Liver (tissue), 9 donors: ENCODE data around the gene KAZN. TPM values are rescaled to one million over a fixed set of nuclear protein-coding genes. Genes with fewer than 3 reads are reported as not detected.

Source experiments
- DNase-seq: peaks from one replicate; pipeline ENCODE4 v3.0.0-alpha.2; 2017; ENCODE audit warnings: low spot score
- H3K27ac ChIP-seq, 2 donors: one replicate each; pipeline ENCODE4 v1.7.0; 2013; ENCODE audit warnings: inconsistent platforms in 2 of 2, low read length in 2 of 2, control low read depth in 1 of 2, low read depth in 1 of 2, mild to moderate bottlenecking in 1 of 2
- H3K27me3 ChIP-seq, 4 donors: one replicate each; pipeline versions ENCODE4 v1.6.1 to v1.7.0; 2013; ENCODE audit warnings: low read length in 3 of 4, inconsistent platforms in 1 of 4, mild to moderate bottlenecking in 1 of 4, moderate library complexity in 1 of 4; ENCODE audit not compliant: control insufficient read depth in 4 of 4, insufficient read depth in 4 of 4
- H3K36me3 ChIP-seq, 4 donors: one replicate each; pipeline versions ENCODE4 v1.6.1 to v1.7.0; 2013; ENCODE audit warnings: low read length in 3 of 4, mild to moderate bottlenecking in 3 of 4, low read depth in 1 of 4, moderate library complexity in 1 of 4; ENCODE audit not compliant: control insufficient read depth in 4 of 4, insufficient read depth in 3 of 4
- H3K4me1 ChIP-seq, 4 donors: one replicate each; pipeline versions ENCODE4 v1.6.1 to v1.7.0; 2013; ENCODE audit warnings: low read length in 3 of 4, mild to moderate bottlenecking in 3 of 4, moderate library complexity in 1 of 4; ENCODE audit not compliant: control insufficient read depth in 4 of 4, insufficient read depth in 4 of 4
- H3K4me3 ChIP-seq, 3 donors: one replicate each; pipeline versions ENCODE4 v1.6.1 to v1.7.0; 2013; ENCODE audit warnings: low read length in 3 of 3, control low read depth in 1 of 3, low read depth in 1 of 3, mild to moderate bottlenecking in 1 of 3
- H3K9ac ChIP-seq, 2 donors: one replicate each; pipeline ENCODE4 v1.7.0; 2013; ENCODE audit warnings: low read length in 2 of 2, mild to moderate bottlenecking in 2 of 2, moderate library complexity in 2 of 2, control low read depth in 1 of 2, low read depth in 1 of 2
- H3K9me3 ChIP-seq, 4 donors: one replicate each; pipeline versions ENCODE4 v1.6.1 to v1.7.0; 2013; ENCODE audit warnings: low read length in 3 of 4; ENCODE audit not compliant: control insufficient read depth in 4 of 4
- EGR1 ChIP-seq, 2 donors: IDR thresholded peaks; 2 replicates each; pipeline ENCODE4 v1.6.1; 2016 to 2018; ENCODE audit warnings: antibody characterized with exemption in 2 of 2, low read depth in 2 of 2
- FOXA1 ChIP-seq: IDR thresholded peaks from 2 replicates; pipeline ENCODE4 v1.6.1; 2016; ENCODE audit warnings: antibody characterized with exemption
- FOXA2 ChIP-seq: IDR thresholded peaks from 2 replicates; pipeline ENCODE4 v1.6.1; 2016; ENCODE audit warnings: antibody characterized with exemption
- GABPA ChIP-seq, 2 donors: IDR thresholded peaks in 1 of 2; conservative IDR thresholded peaks in 1 of 2; 2 replicates each; pipeline ENCODE4 v1.6.1; 2016; ENCODE audit warnings: antibody characterized with exemption in 2 of 2, mild to moderate bottlenecking in 1 of 2, moderate library complexity in 1 of 2
- HNF4A ChIP-seq, 2 donors: conservative IDR thresholded peaks; 2 replicates each; pipeline ENCODE4 v1.6.1; 2016; ENCODE audit warnings: antibody characterized with exemption in 2 of 2, mild to moderate bottlenecking in 2 of 2
- HNF4G ChIP-seq: IDR thresholded peaks from 2 replicates; pipeline ENCODE4 v1.6.1; 2016; ENCODE audit warnings: antibody characterized with exemption
- JUND ChIP-seq, 2 donors: IDR thresholded peaks; 2 replicates each; pipeline ENCODE4 v1.6.1; 2016; ENCODE audit warnings: antibody characterized with exemption in 2 of 2
- NR2F2 ChIP-seq: IDR thresholded peaks from 2 replicates; pipeline ENCODE4 v1.6.1; 2016; ENCODE audit warnings: antibody characterized with exemption
- RAD21 ChIP-seq, 2 donors: IDR thresholded peaks; 2 replicates each; pipeline ENCODE4 v1.6.1; 2016; ENCODE audit warnings: antibody characterized with exemption in 2 of 2, mild to moderate bottlenecking in 2 of 2
- RXRA ChIP-seq, 2 donors: IDR thresholded peaks; 2 replicates each; pipeline ENCODE4 v1.6.1; 2017 to 2018; ENCODE audit warnings: antibody characterized with exemption in 2 of 2, mild to moderate bottlenecking in 1 of 2
- SP1 ChIP-seq: IDR thresholded peaks from 2 replicates; pipeline ENCODE4 v1.6.1; 2018; ENCODE audit warnings: antibody characterized with exemption, mild to moderate bottlenecking
- TAF1 ChIP-seq: conservative IDR thresholded peaks from 2 replicates; pipeline ENCODE4 v1.6.1; 2016; ENCODE audit warnings: antibody characterized with exemption, mild to moderate bottlenecking
- YY1 ChIP-seq: IDR thresholded peaks from 2 replicates; pipeline ENCODE4 v1.6.1; 2016; ENCODE audit warnings: antibody characterized with exemption, mild to moderate bottlenecking
- WGBS: extraction: QIAGEN DNeasy Blood & Tissue Kit; methylation state at CpG from one replicate; pipeline ENCODE4 v1.1.7; 2013; 5-methylcytosine and 5-hydroxymethylcytosine counted together
- polyA plus RNA-seq, 2 donors: library from polyadenylated mRNA; stranded (reverse) in 1 of 2; unstranded in 1 of 2; fragments of 200-250 nt in 1 of 2; fragments of >200 nt in 1 of 2; fragmentation: Nextera tagmentation in 1 of 2; extraction: Ambion mirVana in 1 of 2; gene quantifications; one replicate each; pipeline versions ENCODE4 v1.2.1 to v1.2.3, GENCODE V29; 2013 to 2015
- total RNA-seq, 2 donors: library from RNA; depleted of rRNA; stranded (reverse); fragments of >200 nt; gene quantifications; one replicate each; pipeline ENCODE4 v1.2.3, GENCODE V29; 2014
- TF ChIP-seq, protein P1 (sequence below): IDR thresholded peaks from 2 replicates; pipeline ENCODE4 v1.6.1; 2016; ENCODE audit warnings: antibody characterized with exemption, mild to moderate bottlenecking
- TF ChIP-seq, protein P2 (sequence below): IDR thresholded peaks from 2 replicates; pipeline ENCODE4 v1.6.1; 2016; ENCODE audit warnings: antibody characterized with exemption
- TF ChIP-seq, protein P3 (sequence below): fragments of 150-350 bp; IDR thresholded peaks from 2 replicates; pipeline ENCODE4 v1.5.1; 2017; ENCODE audit warnings: improper control_type of control experiment, low read depth, low read length; ENCODE audit not compliant: missing input control
- TF ChIP-seq, protein P4 (sequence below): IDR thresholded peaks from 2 replicates; pipeline ENCODE4 v1.6.1; 2016; ENCODE audit warnings: antibody characterized with exemption
- TF ChIP-seq, protein P5 (sequence below): IDR thresholded peaks from 2 replicates; pipeline ENCODE4 v1.6.1; 2016; ENCODE audit warnings: antibody characterized with exemption
- donor health status: healthy.
- donor health status: healthy.
- donor health status: healthy.
- donor health status: healthy.
- donor health status: healthy.

KAZN gene
- total and polyA plus RNA-seq, 4 donors = 1.9 to 6.9 (median 2.4) TPM

DNA sequence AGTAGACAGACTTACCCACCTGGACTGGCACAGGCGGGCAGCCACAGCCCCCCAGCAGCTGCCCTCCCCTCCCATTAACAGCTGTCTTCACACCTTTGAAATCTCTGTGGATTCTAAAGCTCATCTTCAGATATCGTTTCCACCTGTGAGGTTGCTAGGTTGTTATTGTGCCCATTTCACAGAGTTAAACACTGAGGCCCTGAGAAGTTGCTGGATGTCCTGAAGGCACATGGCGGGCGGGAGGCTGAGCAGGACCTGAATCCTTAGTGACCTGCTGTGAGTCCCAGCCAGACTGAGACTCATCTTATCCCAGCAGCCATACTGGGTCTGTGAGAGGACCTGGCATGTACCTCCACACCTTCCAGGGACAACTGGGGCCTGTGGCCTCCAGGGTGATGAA lies 420.3 kb downstream of the KAZN start:
- no peaks in the 10 kb centered on the region for H3K9me3 ChIP-seq
- H3K36me3 ChIP-seq = no peaks in the 10 kb centered on the region
- no peak overlapping the region for H3K27ac ChIP-seq
- 92% methylated on average over 4 of the region's 4 CpGs for WGBS
- no peaks in the 10 kb centered on the region for H3K27me3 ChIP-seq
- no peak overlapping the region for H3K9ac ChIP-seq
- peaks cover 0 to 5% (median under 1%) of the 10 kb centered on the region in 4 donors for H3K4me1 ChIP-seq
- no peak overlapping the region for H3K4me3 ChIP-seq
- TF ChIP-seq RAD21 (IDR thresholded peaks at IDR 0.05) (no peak), NR2F2 (no peak), SP1 (no peak), FOXA1 (no peak), HNF4A (conservative IDR thresholded peaks at IDR 0.05) (no peak), RXRA (IDR thresholded peaks at IDR 0.05) (no peak), JUND (IDR thresholded peaks at IDR 0.05) (no peak), YY1 (no peak), HNF4G (no peak), TAF1 (no peak), FOXA2 (no peak), EGR1 (IDR thresholded peaks at IDR 0.05; ENCODE audit: low read depth in 2 of 2) (no peak), GABPA (IDR thresholded peaks at IDR 0.05 in 1 of 2, conservative IDR thresholded peaks at IDR 0.05 in 1 of 2) (no peak)
- TF ChIP-seq, protein P1, sequence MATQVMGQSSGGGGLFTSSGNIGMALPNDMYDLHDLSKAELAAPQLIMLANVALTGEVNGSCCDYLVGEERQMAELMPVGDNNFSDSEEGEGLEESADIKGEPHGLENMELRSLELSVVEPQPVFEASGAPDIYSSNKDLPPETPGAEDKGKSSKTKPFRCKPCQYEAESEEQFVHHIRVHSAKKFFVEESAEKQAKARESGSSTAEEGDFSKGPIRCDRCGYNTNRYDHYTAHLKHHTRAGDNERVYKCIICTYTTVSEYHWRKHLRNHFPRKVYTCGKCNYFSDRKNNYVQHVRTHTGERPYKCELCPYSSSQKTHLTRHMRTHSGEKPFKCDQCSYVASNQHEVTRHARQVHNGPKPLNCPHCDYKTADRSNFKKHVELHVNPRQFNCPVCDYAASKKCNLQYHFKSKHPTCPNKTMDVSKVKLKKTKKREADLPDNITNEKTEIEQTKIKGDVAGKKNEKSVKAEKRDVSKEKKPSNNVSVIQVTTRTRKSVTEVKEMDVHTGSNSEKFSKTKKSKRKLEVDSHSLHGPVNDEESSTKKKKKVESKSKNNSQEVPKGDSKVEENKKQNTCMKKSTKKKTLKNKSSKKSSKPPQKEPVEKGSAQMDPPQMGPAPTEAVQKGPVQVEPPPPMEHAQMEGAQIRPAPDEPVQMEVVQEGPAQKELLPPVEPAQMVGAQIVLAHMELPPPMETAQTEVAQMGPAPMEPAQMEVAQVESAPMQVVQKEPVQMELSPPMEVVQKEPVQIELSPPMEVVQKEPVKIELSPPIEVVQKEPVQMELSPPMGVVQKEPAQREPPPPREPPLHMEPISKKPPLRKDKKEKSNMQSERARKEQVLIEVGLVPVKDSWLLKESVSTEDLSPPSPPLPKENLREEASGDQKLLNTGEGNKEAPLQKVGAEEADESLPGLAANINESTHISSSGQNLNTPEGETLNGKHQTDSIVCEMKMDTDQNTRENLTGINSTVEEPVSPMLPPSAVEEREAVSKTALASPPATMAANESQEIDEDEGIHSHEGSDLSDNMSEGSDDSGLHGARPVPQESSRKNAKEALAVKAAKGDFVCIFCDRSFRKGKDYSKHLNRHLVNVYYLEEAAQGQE = no peak
- TF ChIP-seq, protein P2, sequence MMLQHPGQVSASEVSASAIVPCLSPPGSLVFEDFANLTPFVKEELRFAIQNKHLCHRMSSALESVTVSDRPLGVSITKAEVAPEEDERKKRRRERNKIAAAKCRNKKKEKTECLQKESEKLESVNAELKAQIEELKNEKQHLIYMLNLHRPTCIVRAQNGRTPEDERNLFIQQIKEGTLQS = no peak
- TF ChIP-seq, protein P3, sequence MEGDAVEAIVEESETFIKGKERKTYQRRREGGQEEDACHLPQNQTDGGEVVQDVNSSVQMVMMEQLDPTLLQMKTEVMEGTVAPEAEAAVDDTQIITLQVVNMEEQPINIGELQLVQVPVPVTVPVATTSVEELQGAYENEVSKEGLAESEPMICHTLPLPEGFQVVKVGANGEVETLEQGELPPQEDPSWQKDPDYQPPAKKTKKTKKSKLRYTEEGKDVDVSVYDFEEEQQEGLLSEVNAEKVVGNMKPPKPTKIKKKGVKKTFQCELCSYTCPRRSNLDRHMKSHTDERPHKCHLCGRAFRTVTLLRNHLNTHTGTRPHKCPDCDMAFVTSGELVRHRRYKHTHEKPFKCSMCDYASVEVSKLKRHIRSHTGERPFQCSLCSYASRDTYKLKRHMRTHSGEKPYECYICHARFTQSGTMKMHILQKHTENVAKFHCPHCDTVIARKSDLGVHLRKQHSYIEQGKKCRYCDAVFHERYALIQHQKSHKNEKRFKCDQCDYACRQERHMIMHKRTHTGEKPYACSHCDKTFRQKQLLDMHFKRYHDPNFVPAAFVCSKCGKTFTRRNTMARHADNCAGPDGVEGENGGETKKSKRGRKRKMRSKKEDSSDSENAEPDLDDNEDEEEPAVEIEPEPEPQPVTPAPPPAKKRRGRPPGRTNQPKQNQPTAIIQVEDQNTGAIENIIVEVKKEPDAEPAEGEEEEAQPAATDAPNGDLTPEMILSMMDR = no peak
- TF ChIP-seq, protein P4, sequence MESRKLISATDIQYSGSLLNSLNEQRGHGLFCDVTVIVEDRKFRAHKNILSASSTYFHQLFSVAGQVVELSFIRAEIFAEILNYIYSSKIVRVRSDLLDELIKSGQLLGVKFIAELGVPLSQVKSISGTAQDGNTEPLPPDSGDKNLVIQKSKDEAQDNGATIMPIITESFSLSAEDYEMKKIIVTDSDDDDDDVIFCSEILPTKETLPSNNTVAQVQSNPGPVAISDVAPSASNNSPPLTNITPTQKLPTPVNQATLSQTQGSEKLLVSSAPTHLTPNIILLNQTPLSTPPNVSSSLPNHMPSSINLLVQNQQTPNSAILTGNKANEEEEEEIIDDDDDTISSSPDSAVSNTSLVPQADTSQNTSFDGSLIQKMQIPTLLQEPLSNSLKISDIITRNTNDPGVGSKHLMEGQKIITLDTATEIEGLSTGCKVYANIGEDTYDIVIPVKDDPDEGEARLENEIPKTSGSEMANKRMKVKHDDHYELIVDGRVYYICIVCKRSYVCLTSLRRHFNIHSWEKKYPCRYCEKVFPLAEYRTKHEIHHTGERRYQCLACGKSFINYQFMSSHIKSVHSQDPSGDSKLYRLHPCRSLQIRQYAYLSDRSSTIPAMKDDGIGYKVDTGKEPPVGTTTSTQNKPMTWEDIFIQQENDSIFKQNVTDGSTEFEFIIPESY = no peak
- TF ChIP-seq, protein P5, sequence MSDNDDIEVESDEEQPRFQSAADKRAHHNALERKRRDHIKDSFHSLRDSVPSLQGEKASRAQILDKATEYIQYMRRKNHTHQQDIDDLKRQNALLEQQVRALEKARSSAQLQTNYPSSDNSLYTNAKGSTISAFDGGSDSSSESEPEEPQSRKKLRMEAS = no peak
- no peak for DNase-seq
